RPMI8226 (cell line): ENCODE measurements around the gene POLA2.

ENCODE experiments used
- DNase-seq: peaks from one replicate; pipeline ENCODE4 v3.0.0-alpha.2; 2015

Gene POLA2

GRCh38 chr11:65288706-65289536 is 27.2 kb downstream of the POLA2 start:
- peak; percentile 41 for DNase-seq

GRCh38 chr11:65290448-65291165 is 28.8 kb downstream of the POLA2 start:
- DNase-seq: no peak

GRCh38 chr11:65291613-65292012 is 29.9 kb downstream of the POLA2 start:
- DNase-seq: no peak

- DNase-seq: no peak
Observed at GRCh38 chr11:65292890-65293289, 31.1 kb downstream of the POLA2 start.

GRCh38 chr11:65293909-65294381 is 32.2 kb downstream of the POLA2 start:
- DNase-seq: no peak

GRCh38 chr11:65295001-65295400 is 33.2 kb downstream of the POLA2 start:
- no peak for DNase-seq

GRCh38 chr11:65295571-65296341 is 34.0 kb downstream of the POLA2 start:
- DNase-seq: no peak

GRCh38 chr11:65297026-65297672 is 35.4 kb downstream of the POLA2 start:
- no peak for DNase-seq

- DNase-seq: no peak
Observed at GRCh38 chr11:65298131-65298535, 36.4 kb downstream of the POLA2 start.

- no peak for DNase-seq
Observed at GRCh38 chr11:65298655-65299179, 37.0 kb downstream of the POLA2 start.

- no peak for DNase-seq
Observed at GRCh38 chr11:65300621-65301275, 39.0 kb downstream of the POLA2 start.

GRCh38 chr11:65301491-65302329 is 39.9 kb downstream of the POLA2 start:
- no peak for DNase-seq

- DNase-seq: no peak
Observed at GRCh38 chr11:65303555-65303954, 41.8 kb downstream of the POLA2 start.

GRCh38 chr11:65304110-65304509 is 42.3 kb downstream of the POLA2 start:
- no peak for DNase-seq

GRCh38 chr11:65304613-65305012 is 42.9 kb downstream of the POLA2 start:
- no peak for DNase-seq

- DNase-seq: no peak
Observed at GRCh38 chr11:65305501-65306268, 43.9 kb downstream of the POLA2 start.

GRCh38 chr11:65307298-65308229 is 45.8 kb downstream of the POLA2 start:
- no peak for DNase-seq

- no peak for DNase-seq
Observed at GRCh38 chr11:65308281-65308891, 46.6 kb downstream of the POLA2 start.

- DNase-seq: no peak
Observed at GRCh38 chr11:65309006-65309405, 47.2 kb downstream of the POLA2 start.
